SK-N-SH (cell line): Measurements from ENCODE around the gene CRACR2A. TPM values are rescaled to one million over a fixed set of nuclear protein-coding genes. Genes with fewer than 3 reads are reported as not detected.
A peak's percentile ranks its signal among the peaks of the same experiment; 100 is the strongest.

Source experiments
- CTCF ChIA-PET: fragments of 300-600, 350-600 bp; formaldehyde crosslinking; extraction: SDS; loops from one replicate; lab custom pipeline; 2021; lab: Yijun Ruan, JAX
- POLR2A ChIA-PET: fragments of 350-600 bp; sonication (Branson Sonifier 250); formaldehyde crosslinking; extraction: SDS; loops from one replicate; lab custom pipeline; 2020; ENCODE audit warnings: antibody characterized with exemption, inconsistent platforms; lab: Yijun Ruan, JAX
- DNase-seq: peaks from one replicate; pipeline ENCODE4 v3.0.0; 2012
- H2AFZ ChIP-seq: fragments of 200-600 bp; sonication (generic); 2 replicates; pipeline ENCODE4 v1.8.1; 2016; ENCODE audit warnings: antibody characterized with exemption, mild to moderate bottlenecking, low read depth
- H3F3A ChIP-seq: fragments of 200-600 bp; sonication (generic); replicated peaks from 2 replicates; pipeline ENCODE3; 2016; ENCODE audit warnings: antibody characterized with exemption, mild to moderate bottlenecking; ENCODE audit not compliant: insufficient read depth
- H3K27ac ChIP-seq, 2 experiments: fragments of 200-500 bp in 1 of 2; fragments of 200-600 bp in 1 of 2; sonication (Bioruptor generic) in 1 of 2; sonication (generic), shearing (Covaris generic) in 1 of 2; 2 replicates each; pipeline versions ENCODE4 v1.5.1 to v1.6.1; 2014 to 2016; ENCODE audit warnings: low read depth in 2 of 2, inconsistent platforms in 1 of 2, low read length in 1 of 2, mild to moderate bottlenecking in 1 of 2, mixed read lengths in 1 of 2
- H3K27me3 ChIP-seq: fragments of 200-600 bp; sonication (generic), shearing (Covaris generic); 2 replicates; pipeline ENCODE4 v1.6.1; 2016; ENCODE audit warnings: mixed run types; ENCODE audit not compliant: insufficient read depth
- H3K36me3 ChIP-seq, 2 experiments: fragments of 200-500 bp in 1 of 2; fragments of 200-600 bp in 1 of 2; sonication (Bioruptor generic) in 1 of 2; sonication (generic) in 1 of 2; replicated peaks in 1 of 2; 2 replicates each; pipeline versions ENCODE3 to v1.5.1; 2014 to 2016; ENCODE audit warnings: low read length in 1 of 2, mild to moderate bottlenecking in 1 of 2; ENCODE audit not compliant: insufficient read depth in 2 of 2, control insufficient read depth in 1 of 2
- H3K4me1 ChIP-seq, 2 experiments: fragments of 200-500 bp in 1 of 2; fragments of 200-600 bp in 1 of 2; sonication (Bioruptor generic) in 1 of 2; sonication (generic), shearing (Covaris generic) in 1 of 2; 2 replicates each; pipeline versions ENCODE4 v1.5.1 to v1.6.1; 2014 to 2016; ENCODE audit warnings: low read depth in 1 of 2, low read length in 1 of 2, mixed run types in 1 of 2; ENCODE audit not compliant: insufficient read depth in 2 of 2, control insufficient read depth in 1 of 2
- H3K4me2 ChIP-seq: fragments of 200-600 bp; sonication (generic), shearing (Covaris generic); 2 replicates; pipeline ENCODE4 v1.6.1; 2017; ENCODE audit warnings: mixed run types
- H3K4me3 ChIP-seq, 2 experiments: fragments of 200-500 bp in 1 of 2; fragments of 200-600 bp in 1 of 2; sonication (Bioruptor generic) in 1 of 2; sonication (generic), shearing (Covaris generic) in 1 of 2; 2 replicates each; pipeline versions ENCODE4 v1.5.1 to v1.8.1; 2014 to 2016; ENCODE audit warnings: low read depth in 2 of 2, inconsistent platforms in 1 of 2, low read length in 1 of 2, mild to moderate bottlenecking in 1 of 2, mixed read lengths in 1 of 2, moderate library complexity in 1 of 2
- H3K79me2 ChIP-seq: fragments of 200-600 bp; sonication (generic); 2 replicates; pipeline ENCODE4 v1.8.1; 2017; ENCODE audit warnings: mild to moderate bottlenecking; ENCODE audit not compliant: insufficient read depth
- H3K9ac ChIP-seq: fragments of 200-600 bp; sonication (generic); 2 replicates; pipeline ENCODE4 v1.6.1; 2017; ENCODE audit warnings: mixed run types
- H3K9me2 ChIP-seq: fragments of 200-600 bp; sonication (generic); 2 replicates; pipeline ENCODE4 v1.6.1; 2017; ENCODE audit warnings: mixed run types
- H3K9me3 ChIP-seq: fragments of 200-600 bp; sonication (generic); 2 replicates; pipeline ENCODE4 v1.6.1; 2017; ENCODE audit warnings: mixed run types, mild to moderate bottlenecking, moderate library complexity
- H4K20me1 ChIP-seq: fragments of 200-600 bp; sonication (generic); 2 replicates; pipeline ENCODE4 v1.6.1; 2017; ENCODE audit warnings: mild to moderate bottlenecking, mixed run types; ENCODE audit not compliant: insufficient read depth
- CTCF ChIP-seq: fragments of 200-600 bp; sonication (generic); IDR thresholded peaks from 2 replicates; pipeline ENCODE4 v1.6.1; 2017; ENCODE audit warnings: antibody characterized with exemption, mild to moderate bottlenecking, moderate library complexity
- EZH2phosphoT487 ChIP-seq: fragments of 200-600 bp; sonication (generic); IDR thresholded peaks from 2 replicates; pipeline ENCODE4 v1.6.1; 2017; ENCODE audit warnings: low read depth, mixed run types, mild to moderate bottlenecking, antibody characterized with exemption, moderate library complexity, borderline replicate concordance
- FOXM1 ChIP-seq: IDR thresholded peaks from 2 replicates; pipeline ENCODE4 v1.4.0; 2012; ENCODE audit warnings: low read depth, mild to moderate bottlenecking
- MEF2A ChIP-seq: IDR thresholded peaks from 2 replicates; pipeline ENCODE4 v1.4.0; 2012; ENCODE audit warnings: low read depth, borderline replicate concordance
- NFIC ChIP-seq: IDR thresholded peaks from 2 replicates; pipeline ENCODE4 v1.4.0; 2012; ENCODE audit warnings: borderline replicate concordance
- NRF1 ChIP-seq: IDR thresholded peaks from 2 replicates; pipeline ENCODE4 v1.6.1; 2012; ENCODE audit warnings: low read depth, mild to moderate bottlenecking, low read length
- RAD21 ChIP-seq: IDR thresholded peaks from 2 replicates; pipeline ENCODE4 v1.6.1; 2012; ENCODE audit warnings: mild to moderate bottlenecking, low read length
- SMC3 ChIP-seq: IDR thresholded peaks from 2 replicates; pipeline ENCODE4 v1.6.1; 2012; ENCODE audit warnings: low read depth, low read length, improper control_type of control experiment
- TAF1 ChIP-seq: IDR thresholded peaks from 2 replicates; pipeline ENCODE4 v1.6.1; 2012; ENCODE audit warnings: low read depth, mild to moderate bottlenecking, low read length, moderate library complexity, borderline replicate concordance
- USF2 ChIP-seq: fragments of 150-350 bp; IDR thresholded peaks from 2 replicates; pipeline ENCODE4 v1.6.1; 2017; ENCODE audit warnings: antibody characterized with exemption, low read length, low read depth, borderline replicate concordance
- WGBS: methylation state at CpG from one replicate; pipeline ENCODE4 v1.1.6; 2017; ENCODE audit warnings: low lambda C conversion rate; 5-methylcytosine and 5-hydroxymethylcytosine counted together
- polyA plus RNA-seq, 3 experiments: library from polyadenylated mRNA; depleted of rRNA; stranded (reverse); fragments of >200 nt; gene quantifications; 2 replicates each; pipeline ENCODE4 v1.2.3, GENCODE V29; 2012

Gene CRACR2A
- polyA plus RNA-seq, 1 of the 3 experiments (the other 2 are of a cell fraction), result 0.12 TPM

- 57% methylated on average over 8 of the region's 8 CpGs for WGBS
- Histone ChIP-seq H3K4me3 (no peak overlapping the region), H3K27ac (no peak overlapping the region), H2AFZ (no peak overlapping the region), H3K9me3 (no peaks in the 10 kb centered on the region), H3K36me3 (no peaks in the 10 kb centered on the region), H3K9ac (no peak overlapping the region), H3F3A (no peaks in the 10 kb centered on the region), H4K20me1 (no peaks in the 10 kb centered on the region), H3K79me2 (no peaks in the 10 kb centered on the region), H3K9me2 (no peaks in the 10 kb centered on the region), H3K4me2 (no peak overlapping the region), H3K27me3 (no peaks in the 10 kb centered on the region; the same call in 1 of the 2 replicates), H3K4me1 (peaks cover 0 to 29% of the 10 kb centered on the region in 2 experiments; a peak in 2 of 4 replicates)
- POLR2A ChIA-PET, result interaction anchor here (1.0 kb wide), 1 partner anchor 8 kb away, joined by 3 read pairs; no protein-coding TSS in a partner anchor
- CTCF ChIA-PET, result interaction anchor here (0.7 to 5.7 kb wide), 21 partner anchors 8 to 383 kb away, joined by 3 to 95 read pairs (median 6); no protein-coding TSS in a partner anchor
- peak; percentile 51 for DNase-seq
- peak; percentile 45; the same call in 1 of the 2 replicates for TF ChIP-seq NFIC
- peak; percentile 44 for TF ChIP-seq SMC3
- no peak for TF ChIP-seq MEF2A
- no peak for TF ChIP-seq FOXM1
- peak; percentile 72 for TF ChIP-seq RAD21
- TF ChIP-seq EZH2phosphoT487, result no peak
- TF ChIP-seq CTCF, result peak; percentile 42
- TF ChIP-seq USF2, result no peak
- TF ChIP-seq NRF1, result no peak
- TF ChIP-seq TAF1, result no peak
Measured at GRCh38 chr12:3680919-3681594, 71.9 kb downstream of the CRACR2A start.

- no peaks in the 10 kb centered on the region for H3F3A ChIP-seq
- H3K9me2 ChIP-seq, result no peaks in the 10 kb centered on the region
- no peak overlapping the region for H2AFZ ChIP-seq
- H3K36me3 ChIP-seq, result no peaks in the 10 kb centered on the region
- peaks cover 0 to 25% of the 10 kb centered on the region in 2 experiments; a peak in 2 of 4 replicates for H3K4me1 ChIP-seq
- DNase-seq, result no peak
- 49% methylated on average over 3 of the region's 3 CpGs for WGBS
- no peak for TF ChIP-seq TAF1
- no peaks in the 10 kb centered on the region for H4K20me1 ChIP-seq
- H3K9me3 ChIP-seq, result no peaks in the 10 kb centered on the region
- H3K27me3 ChIP-seq, result no peaks in the 10 kb centered on the region; the same call in 1 of the 2 replicates
- CTCF ChIA-PET, result interaction anchor here (0.7 to 5.7 kb wide), 9 partner anchors 11 to 380 kb away, joined by 3 to 95 read pairs (median 6); no protein-coding TSS in a partner anchor
- POLR2A ChIA-PET, result no interaction called here
- H3K27ac ChIP-seq, result no peak overlapping the region
- no peak overlapping the region for H3K9ac ChIP-seq
- H3K4me3 ChIP-seq, result no peak overlapping the region
- H3K4me2 ChIP-seq, result no peak overlapping the region
- H3K79me2 ChIP-seq, result no peaks in the 10 kb centered on the region
Measured at GRCh38 chr12:3679831-3680230, 73.1 kb downstream of the CRACR2A start.
